ENCODE data around the gene NEBL. TPM values are rescaled to one million over a fixed set of nuclear protein-coding genes. Genes with fewer than 3 reads are reported as not detected.

The NEBL gene
- total RNA-seq, 1 experiment from 2014 or later = 11.2 TPM

DNA sequence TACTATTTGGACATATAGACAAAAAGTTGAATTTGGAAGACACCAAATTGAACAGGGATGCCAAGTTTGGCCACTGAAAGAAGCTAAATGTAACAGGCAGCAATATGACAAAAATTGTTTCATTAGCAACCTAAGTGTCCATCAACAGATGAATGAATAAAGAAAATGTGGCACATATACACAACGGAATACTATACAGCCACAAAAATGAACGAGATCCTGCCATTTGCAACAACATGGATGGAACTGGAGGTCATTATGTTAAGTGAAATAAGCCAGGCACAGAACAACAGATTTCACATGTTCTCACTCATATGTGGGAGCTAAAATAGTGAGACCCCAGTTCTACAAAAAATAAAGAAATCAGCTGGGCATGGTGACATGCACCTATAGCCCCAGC, 43.8 kb downstream of the NEBL start:
- BruUV-seq (replicated peaks) = no TSS peak
- H3K9me3 Mint-ChIP-seq (ENCODE audit: low read depth, unreplicated experiment) = no peaks in the 10 kb centered on the region
- intact Hi-C loops (cut with micrococcal nuclease; ENCODE audit: unreplicated experiment) = no loop called here
- CTCF ChIA-PET = no interaction called here
- no peaks in the 10 kb centered on the region for H3K27me3 Mint-ChIP-seq (ENCODE audit: unreplicated experiment)
- H3K36me3 Mint-ChIP-seq (ENCODE audit: insufficient read depth, unreplicated experiment) = no peaks in the 10 kb centered on the region
- no peak for TF ChIP-seq CTCF (IDR thresholded peaks at IDR 0.05; ENCODE audit: unreplicated experiment)
- DNase-seq = no peak
- no peak overlapping the region for H3K4me3 Mint-ChIP-seq (ENCODE audit: low read depth, unreplicated experiment)
- no peak overlapping the region for H3K27ac Mint-ChIP-seq (ENCODE audit: unreplicated experiment)
- no peaks in the 10 kb centered on the region for H3K4me1 Mint-ChIP-seq (ENCODE audit: low read depth, unreplicated experiment)

GRCh38 chr10:20852303-20852702, 44.8 kb downstream of the NEBL start:
- no peaks in the 10 kb centered on the region for H3K9me3 Mint-ChIP-seq (ENCODE audit: low read depth, unreplicated experiment)
- DNase-seq = no peak
- H3K4me1 Mint-ChIP-seq (ENCODE audit: low read depth, unreplicated experiment) = no peaks in the 10 kb centered on the region
- H3K36me3 Mint-ChIP-seq (ENCODE audit: insufficient read depth, unreplicated experiment) = no peaks in the 10 kb centered on the region
- no TSS peak for BruUV-seq (replicated peaks)
- intact Hi-C loops (cut with micrococcal nuclease; ENCODE audit: unreplicated experiment) = no loop called here
- no peak overlapping the region for H3K4me3 Mint-ChIP-seq (ENCODE audit: low read depth, unreplicated experiment)
- no peaks in the 10 kb centered on the region for H3K27me3 Mint-ChIP-seq (ENCODE audit: unreplicated experiment)
- H3K27ac Mint-ChIP-seq (ENCODE audit: unreplicated experiment) = no peak overlapping the region
- no peak for TF ChIP-seq CTCF (IDR thresholded peaks at IDR 0.05; ENCODE audit: unreplicated experiment)
- CTCF ChIA-PET = interaction anchor here (0.5 to 0.6 kb wide), 2 partner anchors 78 to 864 kb away, joined by 3 read pairs; no protein-coding TSS in a partner anchor

GRCh38 chr10:20847512-20847911, 49.6 kb downstream of the NEBL start:
- TF ChIP-seq CTCF (IDR thresholded peaks at IDR 0.05; ENCODE audit: unreplicated experiment) = no peak
- H3K9me3 Mint-ChIP-seq (ENCODE audit: low read depth, unreplicated experiment) = no peaks in the 10 kb centered on the region
- CTCF ChIA-PET = no interaction called here
- no peak overlapping the region for H3K27ac Mint-ChIP-seq (ENCODE audit: unreplicated experiment)
- no peaks in the 10 kb centered on the region for H3K27me3 Mint-ChIP-seq (ENCODE audit: unreplicated experiment)
- H3K4me1 Mint-ChIP-seq (ENCODE audit: low read depth, unreplicated experiment) = no peaks in the 10 kb centered on the region
- H3K4me3 Mint-ChIP-seq (ENCODE audit: low read depth, unreplicated experiment) = no peak overlapping the region
- no peak for DNase-seq
- intact Hi-C loops (cut with micrococcal nuclease; ENCODE audit: unreplicated experiment) = no loop called here
- BruUV-seq (replicated peaks) = no TSS peak
- H3K36me3 Mint-ChIP-seq (ENCODE audit: insufficient read depth, unreplicated experiment) = no peaks in the 10 kb centered on the region

GRCh38 chr10:20846263-20846662, 50.8 kb downstream of the NEBL start:
- Mint-ChIP-seq H3K27me3 (ENCODE audit: unreplicated experiment) (no peaks in the 10 kb centered on the region), H3K4me3 (ENCODE audit: low read depth, unreplicated experiment) (no peak overlapping the region), H3K4me1 (ENCODE audit: low read depth, unreplicated experiment) (no peaks in the 10 kb centered on the region), H3K36me3 (ENCODE audit: insufficient read depth, unreplicated experiment) (no peaks in the 10 kb centered on the region), H3K9me3 (ENCODE audit: low read depth, unreplicated experiment) (no peaks in the 10 kb centered on the region), H3K27ac (ENCODE audit: unreplicated experiment) (no peak overlapping the region)
- no peak for TF ChIP-seq CTCF (IDR thresholded peaks at IDR 0.05; ENCODE audit: unreplicated experiment)
- no peak for DNase-seq
- CTCF ChIA-PET = no interaction called here
- intact Hi-C loops (cut with micrococcal nuclease; ENCODE audit: unreplicated experiment) = no loop called here
- BruUV-seq (replicated peaks) = no TSS peak
